CD4-positive, alpha-beta T cell treated with Interleukin-2 at 100 ng/mL for 4 hours (primary cell): Measurements from ENCODE around the gene RPL37A.
"Not testable (repeated sequence)": the region's sequence is repeated elsewhere in the genome, so short reads cannot be mapped to it uniquely, and the experiment has no call there.

Source experiments
- DNase-seq: peaks from one replicate; pipeline ENCODE4 v3.0.0-alpha.2; 2020; ENCODE audit warnings: low spot score

The RPL37A gene

DNA sequence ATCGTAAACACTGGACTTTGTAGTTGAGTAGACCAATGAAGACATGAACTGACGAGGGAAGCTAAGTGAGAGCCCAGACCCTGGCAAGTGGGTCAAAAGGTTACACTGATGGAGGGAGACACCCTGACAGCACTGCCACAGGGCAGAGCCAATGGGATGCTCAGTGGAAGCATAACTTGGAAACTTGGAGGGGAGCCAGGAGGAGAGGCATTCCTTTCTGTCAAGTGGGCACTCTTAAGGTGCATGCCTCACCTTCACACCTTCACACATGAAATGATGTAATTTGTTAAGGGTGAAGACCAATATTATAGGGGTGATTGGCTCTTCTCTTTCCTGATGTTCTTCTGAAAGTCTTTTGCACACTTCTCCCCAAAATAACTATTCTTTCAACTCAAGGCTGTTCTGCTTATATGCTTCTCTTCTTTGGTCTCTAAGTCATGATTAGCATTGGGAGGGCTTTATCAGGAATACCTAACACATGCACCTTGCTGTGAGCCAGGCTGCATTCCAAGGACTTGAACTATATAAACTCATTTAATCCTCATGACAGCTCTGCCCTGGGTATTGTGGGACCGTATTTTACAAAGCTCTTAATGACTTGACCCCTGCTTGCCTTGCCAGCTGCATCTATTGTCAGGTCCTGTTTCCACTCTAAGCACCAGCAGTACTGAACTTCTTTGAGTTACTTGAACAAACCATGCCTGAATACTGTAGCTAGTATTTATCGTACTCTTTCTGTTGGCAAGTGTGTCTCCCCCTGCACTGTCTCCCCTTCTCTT is 19.0 kb downstream of the RPL37A start:
- DNase-seq = no peak

DNA sequence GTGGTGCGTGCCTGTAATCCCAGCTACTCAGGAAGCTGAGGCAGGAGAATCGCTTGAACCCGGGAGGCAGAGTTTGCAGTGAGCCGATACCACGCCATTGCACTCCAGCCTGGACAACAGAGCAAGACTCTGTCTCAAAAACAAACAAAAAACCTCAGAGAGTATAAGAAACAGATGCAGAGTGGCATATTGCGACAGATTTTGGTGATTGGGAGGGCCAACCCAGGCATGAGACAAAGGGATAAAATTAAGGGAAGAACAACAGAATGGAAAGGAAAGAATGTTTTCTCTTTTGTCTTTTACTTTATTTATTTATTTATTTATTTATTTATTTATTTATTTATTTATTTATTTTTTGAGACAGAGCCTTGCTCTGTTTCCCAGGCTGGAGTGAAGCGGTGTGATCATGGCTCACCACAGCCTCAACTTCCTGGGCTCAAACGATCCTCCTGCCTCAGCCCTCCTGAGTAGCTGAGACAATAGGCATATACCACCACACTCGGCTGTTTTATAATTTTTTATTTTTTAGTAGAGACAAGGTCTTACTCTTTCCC is 20.0 kb downstream of the RPL37A start:
- not testable (repeated sequence) for DNase-seq

DNA sequence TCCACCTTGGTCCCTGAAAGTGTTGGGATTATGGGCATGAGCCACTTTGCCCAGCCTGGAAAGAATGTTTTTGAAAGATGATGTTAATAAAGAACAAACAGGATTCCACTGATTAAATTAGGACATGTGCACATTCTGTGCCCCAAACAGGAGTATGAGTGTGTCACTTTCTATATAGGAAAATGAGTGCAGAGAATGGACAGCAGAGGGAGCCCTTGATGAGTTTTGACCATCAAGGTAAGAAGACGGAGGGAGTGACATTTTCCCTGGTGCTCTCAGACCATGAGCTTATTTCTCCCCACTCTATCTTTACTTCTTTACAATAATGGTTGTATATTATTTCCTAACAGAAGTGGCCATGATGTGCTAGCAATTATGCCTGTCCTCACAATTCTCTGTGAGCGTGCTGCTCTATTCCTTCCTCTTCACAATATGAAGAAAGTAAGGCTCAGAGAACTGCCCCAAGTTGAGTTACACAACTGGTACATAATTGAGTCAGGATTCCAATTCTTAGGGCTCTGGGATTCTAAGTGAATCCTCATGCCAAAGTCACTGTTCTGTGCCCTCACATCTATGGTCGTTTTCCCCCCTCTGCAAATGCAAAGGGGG is 20.6 kb downstream of the RPL37A start:
- peak; percentile 58 for DNase-seq

DNA sequence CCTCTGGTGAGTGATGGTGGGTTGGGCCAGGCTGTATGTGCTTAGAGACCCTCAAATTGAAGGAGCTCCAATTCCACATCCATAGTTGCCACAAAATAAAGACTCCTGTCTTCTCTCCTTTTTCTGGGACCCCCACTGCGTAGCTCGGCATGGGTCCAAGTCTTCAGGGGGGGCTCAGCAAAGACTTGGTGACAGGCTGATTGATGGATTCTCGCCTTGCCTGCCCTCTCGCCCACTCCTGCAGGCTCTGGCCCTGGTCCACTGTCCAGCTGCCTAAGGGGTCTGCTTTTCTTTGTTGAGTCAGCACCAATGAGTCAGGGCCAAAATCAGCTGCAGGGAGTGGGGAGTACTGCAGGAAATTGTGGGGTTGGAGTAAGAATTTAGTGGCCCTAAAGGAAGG is 21.5 kb downstream of the RPL37A start:
- DNase-seq = no peak

DNA sequence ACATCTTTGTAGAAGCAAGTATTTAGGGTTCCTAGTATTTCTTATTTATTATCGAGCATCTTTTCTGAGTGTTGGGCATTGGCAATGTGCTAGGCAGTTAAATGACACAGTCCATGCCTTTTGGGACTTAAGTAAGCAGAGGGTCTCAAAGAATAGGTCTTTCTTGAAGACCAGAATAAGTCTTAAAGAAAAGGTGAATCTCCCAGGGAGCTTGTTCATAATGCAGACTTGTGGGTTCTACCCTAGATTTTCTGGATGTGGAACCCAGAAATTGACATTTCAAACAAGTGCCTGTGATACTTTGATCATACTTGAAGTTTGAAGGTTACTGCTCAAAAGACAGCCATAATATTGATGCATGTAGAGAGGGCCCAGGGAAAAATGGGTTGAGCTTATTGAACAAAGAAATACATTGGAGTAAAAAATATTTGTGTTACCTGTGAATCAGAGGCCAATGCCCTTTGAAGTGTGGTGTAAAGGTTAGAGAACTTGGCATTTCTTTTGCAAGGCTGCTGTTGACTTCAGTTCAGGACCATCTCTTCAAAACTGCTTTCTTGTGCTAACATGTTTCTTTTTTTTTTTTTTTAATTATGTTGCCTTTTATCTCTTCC is 24.4 kb downstream of the RPL37A start:
- no peak for DNase-seq

DNA sequence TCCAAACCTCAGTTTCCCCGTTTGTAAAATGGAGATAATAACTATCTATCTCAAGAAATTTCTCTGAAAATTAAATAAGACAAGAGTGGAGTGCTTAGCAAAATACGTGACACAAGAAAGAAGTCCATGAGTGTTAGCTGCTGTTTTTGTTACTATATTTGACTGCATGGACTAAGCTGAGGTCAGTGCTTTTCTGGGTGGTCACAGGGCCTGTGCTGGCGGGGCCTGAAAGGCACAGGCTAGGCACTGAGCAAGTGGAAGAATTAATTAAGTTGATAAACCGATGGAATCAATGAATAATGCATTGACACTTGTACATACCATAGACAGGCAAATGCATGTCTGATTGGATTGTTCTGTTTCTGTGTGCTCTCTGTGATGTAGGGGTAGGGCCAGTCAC is 27.3 kb downstream of the RPL37A start:
- DNase-seq = no peak

DNA sequence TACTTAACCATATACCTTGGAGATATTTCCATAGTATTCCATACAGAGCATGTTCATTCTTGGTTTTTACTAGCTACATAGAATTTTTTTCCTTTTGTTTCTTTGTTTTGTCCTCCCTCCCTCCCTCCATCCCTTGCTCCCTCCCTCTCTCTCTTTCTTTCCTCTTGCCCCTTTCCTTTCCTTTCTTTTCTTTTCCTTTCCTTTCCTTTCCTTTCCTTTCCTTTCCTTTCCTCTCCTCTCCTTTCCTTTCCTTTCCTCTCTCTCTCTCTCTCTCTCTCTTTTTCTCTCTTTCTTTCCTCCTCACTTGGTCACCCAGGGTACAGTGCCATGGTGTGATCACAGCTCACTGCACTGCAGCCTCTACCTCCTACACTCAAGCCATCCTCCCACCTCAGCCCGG is 28.3 kb downstream of the RPL37A start:
- DNase-seq = no peak

DNA sequence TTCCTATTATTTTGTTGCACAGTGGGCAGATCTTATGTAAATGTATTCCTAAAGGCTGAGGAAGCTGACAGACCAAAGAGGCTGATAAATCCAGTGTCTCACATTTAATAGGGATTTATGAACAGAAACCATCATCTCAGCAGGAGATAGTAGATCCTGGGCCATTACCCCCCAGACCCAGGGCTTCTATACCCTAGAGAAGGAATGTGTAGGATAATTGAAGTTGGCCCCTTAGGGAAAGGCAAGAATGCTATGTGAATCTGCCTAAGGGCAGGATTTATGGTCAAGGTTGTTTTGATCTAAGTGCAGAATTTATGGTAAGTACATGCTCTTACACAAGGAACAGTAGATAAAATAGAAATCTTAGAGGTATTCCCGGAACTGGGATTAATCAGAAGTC is 29.0 kb downstream of the RPL37A start:
- DNase-seq = no peak

DNA sequence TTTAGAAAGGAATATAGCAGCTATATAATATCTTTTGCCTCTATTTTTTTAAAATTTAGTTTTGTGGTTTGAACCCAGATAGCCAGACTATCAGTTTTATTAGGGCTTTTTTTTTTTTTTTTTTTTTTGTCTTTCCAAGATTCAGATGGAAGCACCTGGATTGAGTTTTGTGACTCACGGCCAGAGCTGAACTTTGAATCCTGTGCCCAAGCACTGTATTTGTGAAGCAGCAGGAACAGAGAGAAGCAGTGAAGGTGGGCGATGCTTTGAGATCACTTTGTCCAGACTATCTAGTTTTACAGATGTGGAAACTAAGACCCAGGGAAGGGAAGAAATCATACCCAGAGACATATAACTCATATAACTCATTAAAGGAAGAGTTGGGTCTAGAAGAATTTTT is 33.9 kb downstream of the RPL37A start:
- DNase-seq = no peak

DNA sequence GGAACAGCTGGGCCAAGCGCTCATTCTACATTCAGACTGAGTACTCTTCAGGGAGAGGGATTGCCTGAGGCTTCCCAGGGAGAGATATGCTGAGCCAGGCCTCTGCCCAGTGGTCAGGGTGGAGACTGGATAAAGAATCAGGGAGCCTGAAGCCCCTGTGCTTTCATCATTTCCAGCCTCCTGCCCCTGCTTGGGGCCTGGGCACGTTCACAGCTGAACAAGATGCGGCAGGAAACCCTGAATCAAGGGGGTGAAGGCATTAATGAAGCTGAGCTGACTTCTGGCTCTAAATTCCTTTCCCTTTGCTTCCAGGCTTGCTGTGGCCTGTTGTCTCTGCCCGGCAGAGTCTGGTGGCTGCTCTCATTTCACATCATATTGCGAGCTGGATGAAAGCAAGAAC is 35.0 kb downstream of the RPL37A start:
- DNase-seq = no peak

DNA sequence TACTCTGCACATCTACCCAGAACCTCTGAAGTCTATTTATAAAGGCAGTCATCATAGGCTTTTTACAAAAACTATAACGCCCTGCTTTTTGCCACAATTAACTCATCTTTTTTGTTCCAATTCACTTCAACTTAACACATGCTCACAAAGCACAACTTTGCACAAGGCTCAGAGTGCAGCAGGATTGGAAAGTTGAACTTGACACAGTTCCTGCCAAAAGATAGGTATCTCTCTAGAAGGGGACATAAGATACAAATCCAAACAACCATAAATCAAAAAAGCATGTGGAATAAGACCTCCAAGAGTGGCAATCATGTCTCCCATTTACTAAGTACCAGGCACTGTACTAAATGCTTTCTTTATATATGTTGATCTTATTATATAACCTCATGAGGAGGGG is 36.2 kb downstream of the RPL37A start:
- no peak for DNase-seq

DNA sequence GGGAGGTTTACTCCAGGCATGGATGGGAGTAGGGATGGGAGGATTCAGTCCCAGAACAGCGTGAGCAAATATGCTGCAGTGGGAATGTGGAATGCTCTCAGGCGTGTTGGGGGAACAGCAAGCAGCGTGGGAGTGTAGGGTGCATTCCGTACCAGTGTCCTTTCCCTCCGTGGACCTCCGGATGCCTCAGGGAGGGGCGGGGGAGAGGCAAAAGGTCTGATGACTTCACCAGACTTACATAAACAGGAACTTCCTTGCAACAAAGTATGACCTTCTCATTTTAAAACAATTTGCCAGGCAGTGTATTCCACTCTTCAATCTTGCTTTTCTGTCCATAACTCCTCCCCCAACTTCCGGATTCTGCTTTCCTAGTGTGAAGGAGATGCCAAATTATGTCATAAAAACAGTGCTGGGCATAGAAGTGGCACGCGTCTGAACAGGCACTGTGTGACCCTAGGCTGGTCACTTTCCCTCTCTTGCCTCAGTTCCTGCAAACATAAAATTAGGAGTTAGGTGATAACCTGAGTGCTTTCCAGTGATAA is 36.9 kb downstream of the RPL37A start:
- no peak for DNase-seq

DNA sequence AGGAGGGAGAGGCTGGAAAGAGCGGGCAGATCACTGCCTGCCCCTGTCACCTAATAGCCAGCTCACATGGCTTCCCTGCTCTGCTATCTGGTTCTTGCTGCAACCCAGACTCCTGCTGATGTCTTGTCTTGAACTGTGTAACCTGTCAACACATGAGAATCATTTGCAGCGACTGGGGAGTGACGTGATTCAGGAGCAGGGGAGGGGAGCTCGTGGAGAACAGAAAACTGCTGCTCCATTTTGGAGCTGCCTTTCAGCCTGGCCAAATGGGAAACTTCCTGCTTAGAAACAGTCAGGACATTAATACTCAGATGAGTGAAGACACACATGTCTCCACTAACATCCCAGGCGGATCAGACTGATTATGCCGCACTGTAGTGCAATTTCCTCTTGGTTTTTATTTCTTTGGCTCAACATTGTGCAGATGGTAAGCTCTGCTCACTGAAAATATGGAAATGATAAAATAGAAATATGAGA is 38.1 kb downstream of the RPL37A start:
- DNase-seq = no peak

DNA sequence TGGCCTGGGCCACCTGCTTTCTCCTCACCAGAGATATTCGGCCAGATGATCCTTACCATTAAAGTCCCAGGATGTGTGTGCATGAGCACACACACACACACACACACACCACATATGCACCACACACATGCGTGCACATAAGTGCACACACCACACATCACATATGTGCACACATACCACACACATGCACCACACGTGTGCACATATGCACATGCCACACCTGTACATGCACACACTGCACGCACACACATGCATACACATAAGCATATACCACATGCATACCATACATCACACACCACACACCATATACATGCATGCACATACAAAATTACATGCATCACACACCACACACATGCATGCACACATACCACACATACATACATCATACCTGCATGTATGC is 38.7 kb downstream of the RPL37A start:
- no peak for DNase-seq

DNA sequence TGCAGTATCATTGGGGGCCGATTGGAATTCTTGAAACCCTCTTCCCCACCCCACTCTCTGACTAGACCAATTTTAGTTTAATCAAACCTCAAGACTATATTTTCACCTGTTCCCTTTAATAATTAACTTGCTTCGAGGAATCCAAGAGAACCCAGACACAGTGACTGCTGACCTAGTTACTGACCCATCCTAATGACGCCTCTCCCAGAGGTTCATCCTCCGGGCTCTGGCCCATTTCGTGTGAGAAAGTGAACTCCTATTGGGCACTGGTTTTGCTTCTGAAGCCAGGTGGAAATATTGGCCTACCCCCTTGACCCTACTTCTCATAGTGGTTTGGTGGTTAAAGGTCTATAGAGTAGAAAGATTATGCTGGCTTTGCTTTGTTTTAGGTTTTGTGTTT is 39.9 kb downstream of the RPL37A start:
- no peak for DNase-seq

DNA sequence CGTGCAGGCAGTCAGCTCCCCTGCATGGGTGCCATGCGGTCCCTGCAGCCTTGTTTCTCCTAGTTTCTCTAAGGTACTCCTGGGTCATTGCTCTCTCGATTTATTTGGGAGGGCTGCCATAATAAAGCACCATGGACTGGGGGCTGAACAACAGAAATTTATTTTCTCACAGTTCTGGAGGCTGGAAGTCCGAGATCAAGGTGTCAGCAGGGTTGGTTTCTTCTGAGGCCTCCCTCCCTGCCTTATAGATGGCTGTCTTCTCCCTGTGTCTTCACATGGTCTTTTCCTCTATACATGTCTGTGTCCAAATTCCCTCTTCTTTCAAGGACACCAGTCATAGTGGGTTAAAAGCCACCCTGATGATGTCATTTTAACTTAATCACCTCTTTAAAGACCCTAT is 40.5 kb downstream of the RPL37A start:
- DNase-seq = no peak

DNA sequence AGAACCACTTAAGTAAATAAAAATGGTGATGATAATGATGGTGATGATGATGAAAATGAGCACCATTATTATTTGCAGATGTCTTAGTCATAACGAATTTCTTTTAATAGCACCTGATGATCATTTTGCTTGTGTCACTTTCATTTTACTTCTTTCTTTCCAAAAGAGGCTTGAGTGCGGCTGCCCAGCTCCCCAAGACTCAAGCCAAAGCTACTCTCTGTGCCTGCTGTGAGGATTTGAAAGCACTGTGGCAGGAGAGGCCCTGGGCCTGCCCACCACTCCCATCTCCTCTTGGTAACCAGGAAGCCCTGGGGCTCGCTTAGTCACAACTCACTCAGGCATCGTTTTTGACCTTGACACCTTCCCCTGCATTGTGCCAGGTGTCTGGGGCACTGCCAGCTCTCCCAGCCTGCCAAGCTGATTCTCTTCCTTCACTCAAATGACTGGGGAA is 41.2 kb downstream of the RPL37A start:
- DNase-seq = no peak

DNA sequence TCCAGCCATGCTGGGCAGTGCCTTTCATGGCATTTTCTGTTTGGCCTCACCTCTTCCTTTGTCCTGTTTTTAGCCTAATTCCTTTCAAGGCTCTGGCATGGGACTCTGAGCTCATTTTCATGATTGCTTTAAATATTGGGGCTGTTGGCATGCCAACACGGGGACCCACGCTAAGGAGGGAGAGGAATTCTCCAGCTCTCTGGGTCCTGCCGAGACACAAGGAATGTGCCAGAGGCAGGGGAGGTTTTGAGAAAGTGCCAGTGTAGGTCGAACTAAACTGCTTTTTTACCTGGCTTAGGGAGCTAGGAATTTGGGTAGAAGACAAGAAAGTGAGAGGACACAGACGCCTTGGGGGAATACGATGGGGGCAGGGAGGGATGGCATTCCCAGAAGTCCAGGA is 42.3 kb downstream of the RPL37A start:
- no peak for DNase-seq

DNA sequence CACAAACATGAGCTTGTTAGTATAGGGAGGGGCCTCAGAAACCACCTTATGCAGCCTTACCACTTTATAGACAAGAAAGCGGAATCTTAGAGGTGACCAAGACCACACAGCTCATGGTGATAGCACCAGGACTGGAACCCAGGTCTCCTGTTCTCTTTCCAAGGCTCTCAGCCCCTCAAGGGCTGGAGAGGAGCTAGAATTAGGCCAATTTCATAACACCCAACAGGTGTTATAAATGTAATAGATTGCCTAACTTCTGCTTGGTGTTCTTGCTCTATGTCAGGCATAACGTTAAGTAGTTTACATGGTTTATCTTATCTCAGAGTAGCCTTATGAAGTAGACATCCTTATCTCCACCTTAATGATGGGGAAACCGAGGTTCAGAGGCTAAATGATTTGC is 42.9 kb downstream of the RPL37A start:
- DNase-seq = no peak

DNA sequence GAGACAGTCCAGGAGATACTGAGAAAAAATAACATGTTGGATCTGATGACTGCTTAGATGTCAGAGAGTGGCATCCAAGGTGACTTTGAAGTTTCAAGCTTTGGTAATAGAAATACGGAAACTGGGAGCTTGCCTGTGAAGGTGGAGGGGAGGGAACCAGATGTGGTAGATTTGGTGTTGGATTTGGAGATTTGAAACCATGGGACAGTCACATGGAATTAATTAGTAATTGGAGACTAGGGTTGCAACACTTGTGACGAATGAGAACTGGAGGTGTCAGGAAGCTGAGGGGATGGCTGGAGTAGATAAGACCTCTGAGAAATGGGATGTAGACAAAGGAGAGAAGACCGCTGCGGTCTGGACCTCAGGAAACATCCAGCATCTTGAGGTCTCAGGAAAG is 46.7 kb downstream of the RPL37A start:
- DNase-seq = no peak

DNA sequence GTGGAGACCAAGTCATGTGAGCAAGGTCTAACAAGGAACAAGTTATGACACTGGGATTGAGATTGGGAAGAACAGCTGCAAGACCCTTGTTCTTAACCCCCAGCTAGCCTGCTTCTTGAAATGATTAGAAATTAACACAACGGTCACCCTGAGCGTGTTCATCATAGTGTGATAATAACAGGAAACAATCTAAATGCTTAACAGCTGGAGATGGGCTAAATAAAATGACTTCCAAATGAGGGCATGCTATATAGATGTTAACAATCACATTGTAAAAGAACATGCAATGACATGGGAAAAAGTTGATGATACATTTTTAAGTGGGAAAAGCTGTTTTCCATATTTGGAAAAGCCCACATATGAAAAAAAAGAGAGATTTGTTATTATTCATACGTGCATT is 47.6 kb downstream of the RPL37A start:
- DNase-seq = no peak

DNA sequence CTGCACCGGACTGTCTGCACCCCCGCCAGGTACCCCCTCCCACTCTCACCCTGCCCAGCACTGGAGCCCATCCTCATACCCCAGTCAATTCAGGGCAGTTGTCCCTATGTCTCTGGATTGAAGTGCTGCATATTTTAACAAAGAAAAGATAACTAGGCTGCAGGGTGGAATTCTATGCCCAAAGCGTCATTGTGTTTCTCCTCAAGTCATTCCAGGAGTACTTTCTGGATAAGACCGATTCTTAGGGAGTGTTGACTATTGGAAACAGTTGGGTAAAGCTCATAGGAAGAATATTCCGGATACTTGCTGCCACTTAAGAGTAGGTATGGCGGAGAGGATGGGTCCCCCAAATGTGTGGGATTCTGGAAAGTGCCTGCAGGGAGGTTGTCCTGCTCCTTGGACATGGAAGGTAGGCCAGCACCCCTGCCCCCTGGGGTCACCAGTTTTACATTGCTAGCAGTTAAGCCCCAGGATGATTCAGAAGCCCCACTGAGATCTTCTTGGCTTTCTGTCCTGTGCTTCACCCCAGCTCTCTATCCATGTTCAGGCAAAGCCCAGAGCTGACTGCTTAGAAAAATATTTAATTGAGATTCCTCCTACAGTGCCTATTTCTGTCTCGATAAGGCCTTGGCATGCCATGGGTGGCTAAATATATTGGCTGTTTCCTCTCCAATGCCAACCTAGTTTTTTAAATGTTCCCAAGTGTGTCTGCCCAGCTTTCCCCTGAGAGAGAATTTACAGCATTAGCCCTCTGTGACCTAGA is 48.2 kb downstream of the RPL37A start:
- DNase-seq = no peak
